Trophoblast cell (in vitro differentiated cells and primary cell): ENCODE results near the gene PSMD10.

ENCODE experiments used
- DNase-seq, 2 donors: peaks; one replicate each; pipeline ENCODE4 v3.0.0-alpha.2; 2016
- H2AFZ ChIP-seq: 2 replicates; pipeline ENCODE4 v1.6.1; 2013; ENCODE audit warnings: low read length, moderate library complexity, mild to moderate bottlenecking; ENCODE audit not compliant: insufficient read depth, poor library complexity
- H2AK5ac ChIP-seq: 2 replicates; pipeline ENCODE4 v1.6.1; 2013; ENCODE audit warnings: mild to moderate bottlenecking, low read length
- H2BK120ac ChIP-seq: 2 replicates; pipeline ENCODE4 v1.6.1; 2013; ENCODE audit warnings: low read length, mild to moderate bottlenecking, moderate library complexity; ENCODE audit not compliant: insufficient read depth, poor library complexity
- H2BK12ac ChIP-seq: 2 replicates; pipeline ENCODE4 v1.6.1; 2013; ENCODE audit warnings: mild to moderate bottlenecking, low read length, moderate library complexity
- H2BK5ac ChIP-seq: 2 replicates; pipeline ENCODE4 v1.6.1; 2013; ENCODE audit warnings: low read length, low read depth, moderate library complexity, mild to moderate bottlenecking; ENCODE audit not compliant: poor library complexity
- H3K14ac ChIP-seq: 2 replicates; pipeline ENCODE4 v1.6.1; 2013; ENCODE audit warnings: mild to moderate bottlenecking, low read length
- H3K18ac ChIP-seq: 2 replicates; pipeline ENCODE4 v1.6.1; 2013; ENCODE audit warnings: mild to moderate bottlenecking, low read length
- H3K23ac ChIP-seq: 2 replicates; pipeline ENCODE4 v1.6.1; 2013; ENCODE audit warnings: low read length
- H3K27ac ChIP-seq: 2 replicates; pipeline ENCODE4 v1.5.1; 2013; ENCODE audit warnings: low read depth, mild to moderate bottlenecking, inconsistent platforms, low read length, moderate library complexity
- H3K27me3 ChIP-seq: 2 replicates; pipeline ENCODE4 v1.6.1; 2013; ENCODE audit warnings: inconsistent platforms, mild to moderate bottlenecking, low read length, moderate library complexity; ENCODE audit not compliant: insufficient read depth
- H3K36me3 ChIP-seq, 2 experiments: 1 replicate in 1 of 2; 2 replicates in 1 of 2; pipeline ENCODE4 v1.6.1; 2013; ENCODE audit warnings: low read length in 2 of 2, mild to moderate bottlenecking in 2 of 2, moderate library complexity in 1 of 2; ENCODE audit not compliant: insufficient read depth in 2 of 2, control insufficient read depth in 1 of 2
- H3K4ac ChIP-seq: 2 replicates; pipeline ENCODE4 v1.6.1; 2013; ENCODE audit warnings: low read depth, mild to moderate bottlenecking, low read length, moderate library complexity
- H3K4me1 ChIP-seq, 2 experiments: 1 replicate in 1 of 2; 2 replicates in 1 of 2; pipeline ENCODE4 v1.6.1; 2013; ENCODE audit warnings: low read length in 2 of 2, mild to moderate bottlenecking in 2 of 2, moderate library complexity in 1 of 2; ENCODE audit not compliant: insufficient read depth in 2 of 2, control insufficient read depth in 1 of 2
- H3K4me2 ChIP-seq: 2 replicates; pipeline ENCODE4 v1.6.1; 2013; ENCODE audit warnings: inconsistent platforms, mild to moderate bottlenecking, low read length, moderate library complexity
- H3K4me3 ChIP-seq: 2 replicates; pipeline ENCODE4 v1.5.1; 2013; ENCODE audit warnings: mild to moderate bottlenecking, low read depth, low read length, inconsistent platforms
- H3K79me1 ChIP-seq: one replicate; pipeline ENCODE4 v1.6.1; 2013; ENCODE audit warnings: low read length
- H3K79me2 ChIP-seq: 2 replicates; pipeline ENCODE4 v1.6.1; 2013; ENCODE audit warnings: low read length, mild to moderate bottlenecking; ENCODE audit not compliant: control insufficient read depth, insufficient read depth, poor library complexity
- H3K9ac ChIP-seq: 2 replicates; pipeline ENCODE4 v1.6.1; 2013; ENCODE audit warnings: mild to moderate bottlenecking, low read length
- H3K9me3 ChIP-seq: 2 replicates; pipeline ENCODE4 v1.6.1; 2013; ENCODE audit warnings: low read depth, mild to moderate bottlenecking, control low read depth, inconsistent platforms, low read length; ENCODE audit not compliant: insufficient read depth
- H4K12ac ChIP-seq: 2 replicates; pipeline ENCODE4 v1.6.1; 2013; ENCODE audit warnings: low read depth, mild to moderate bottlenecking, low read length, moderate library complexity
- H4K8ac ChIP-seq: 2 replicates; pipeline ENCODE4 v1.6.1; 2013; ENCODE audit warnings: low read depth, mild to moderate bottlenecking, low read length, moderate library complexity
- H4K91ac ChIP-seq: one replicate; pipeline ENCODE4 v1.6.1; 2013; ENCODE audit warnings: low read depth, mild to moderate bottlenecking, low read length, moderate library complexity
- WGBS: extraction: QIAGEN DNeasy Blood & Tissue Kit; methylation state at CpG from one replicate; pipeline ENCODE4 v1.1.7; 2013; ENCODE audit warnings: missing lambda C conversion rate; ENCODE audit not compliant: insufficient read length, insufficient coverage; ENCODE audit errors: extremely low coverage; 5-methylcytosine and 5-hydroxymethylcytosine counted together

The PSMD10 gene

GRCh38 chrX:108090491-108091263, 665 bp downstream of the PSMD10 start:
- no peak overlapping the region for H2BK5ac ChIP-seq
- no CpG with 5 or more reads among the region's 20 CpGs for WGBS
- H4K91ac ChIP-seq: peak overlapping the region; percentile 62
- H2AK5ac ChIP-seq: no peak overlapping the region
- H3K27ac ChIP-seq: peak overlapping the region; percentile 75
- H3K9me3 ChIP-seq: no peaks in the 10 kb centered on the region
- no peaks in the 10 kb centered on the region for H3K79me2 ChIP-seq
- no peak overlapping the region for H3K14ac ChIP-seq
- H3K4ac ChIP-seq: no peak overlapping the region
- H3K18ac ChIP-seq: no peak overlapping the region
- no peaks in the 10 kb centered on the region for H3K79me1 ChIP-seq
- H3K23ac ChIP-seq: no peak overlapping the region
- H3K36me3 ChIP-seq: peaks cover 5% of the 10 kb centered on the region in 2 experiments
- no peak overlapping the region for H2AFZ ChIP-seq
- peaks cover 0 to 2% of the 10 kb centered on the region in 2 experiments for H3K4me1 ChIP-seq
- no peak overlapping the region for H2BK12ac ChIP-seq
- H4K12ac ChIP-seq: no peak overlapping the region
- H3K27me3 ChIP-seq: no peaks in the 10 kb centered on the region
- peak overlapping the region; percentile 47 for H4K8ac ChIP-seq
- peak overlapping the region; percentile 63 for H3K4me2 ChIP-seq
- peak overlapping the region; percentile 79 for H3K4me3 ChIP-seq
- peak overlapping the region; percentile 77 for H3K9ac ChIP-seq
- peak; percentile 9 to 20 for DNase-seq
- no peak overlapping the region for H2BK120ac ChIP-seq

GRCh38 chrX:108088511-108088910, 2.8 kb downstream of the PSMD10 start:
- no peak overlapping the region for H2BK12ac ChIP-seq
- no peak overlapping the region for H3K9ac ChIP-seq
- H3K4me2 ChIP-seq: no peak overlapping the region
- no peak overlapping the region for H4K91ac ChIP-seq
- H3K9me3 ChIP-seq: no peaks in the 10 kb centered on the region
- no peaks in the 10 kb centered on the region for H3K79me2 ChIP-seq
- H4K12ac ChIP-seq: no peak overlapping the region
- no peak overlapping the region for H2BK120ac ChIP-seq
- H3K79me1 ChIP-seq: no peaks in the 10 kb centered on the region
- peaks cover 5% of the 10 kb centered on the region in 2 experiments for H3K36me3 ChIP-seq
- H3K4me1 ChIP-seq: peaks cover 0 to 2% of the 10 kb centered on the region in 2 experiments
- H4K8ac ChIP-seq: no peak overlapping the region
- H3K23ac ChIP-seq: no peak overlapping the region
- DNase-seq: no peak
- H3K27me3 ChIP-seq: no peaks in the 10 kb centered on the region
- H3K14ac ChIP-seq: no peak overlapping the region
- no peak overlapping the region for H2AK5ac ChIP-seq
- WGBS: no CpG with 5 or more reads among the region's 1 CpG
- H3K4me3 ChIP-seq: no peak overlapping the region
- no peak overlapping the region for H2BK5ac ChIP-seq
- H2AFZ ChIP-seq: no peak overlapping the region
- H3K27ac ChIP-seq: no peak overlapping the region
- H3K18ac ChIP-seq: no peak overlapping the region
- no peak overlapping the region for H3K4ac ChIP-seq

DNA sequence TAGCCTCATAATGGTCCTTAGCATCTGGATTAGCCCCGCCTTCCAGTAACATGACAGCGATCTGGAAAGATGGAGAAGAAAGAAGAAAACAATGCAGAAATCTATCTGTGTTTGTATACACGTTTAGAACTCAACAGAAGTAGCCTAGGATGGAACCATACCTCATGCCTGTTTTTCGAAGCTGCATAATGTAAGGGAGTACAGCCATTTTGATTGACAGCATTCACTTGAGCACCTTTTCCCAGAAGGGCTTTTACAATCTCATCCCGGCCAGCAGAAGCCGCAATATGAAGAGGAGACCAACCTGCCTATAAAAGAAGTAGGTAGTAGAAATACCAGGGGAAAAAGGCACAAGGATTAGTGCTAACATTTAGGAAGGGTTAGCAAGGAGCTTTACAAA, 3.5 kb downstream of the PSMD10 start:
- Histone ChIP-seq H3K18ac (no peak overlapping the region), H3K27me3 (no peaks in the 10 kb centered on the region), H3K36me3 (peaks cover 5% of the 10 kb centered on the region in 2 experiments), H3K4me2 (no peak overlapping the region), H3K9ac (no peak overlapping the region), H3K14ac (no peak overlapping the region), H3K4ac (no peak overlapping the region), H2BK5ac (no peak overlapping the region), H3K79me1 (no peaks in the 10 kb centered on the region), H2AK5ac (no peak overlapping the region), H2BK12ac (no peak overlapping the region), H3K23ac (no peak overlapping the region), H3K9me3 (no peaks in the 10 kb centered on the region), H3K27ac (no peak overlapping the region), H2AFZ (no peak overlapping the region), H3K4me3 (no peak overlapping the region), H3K79me2 (no peaks in the 10 kb centered on the region), H4K12ac (no peak overlapping the region), H3K4me1 (peaks cover 0 to 2% of the 10 kb centered on the region in 2 experiments), H4K8ac (no peak overlapping the region), H2BK120ac (no peak overlapping the region), H4K91ac (no peak overlapping the region)
- no CpG with 5 or more reads among the region's 6 CpGs for WGBS
- no peak for DNase-seq

DNA sequence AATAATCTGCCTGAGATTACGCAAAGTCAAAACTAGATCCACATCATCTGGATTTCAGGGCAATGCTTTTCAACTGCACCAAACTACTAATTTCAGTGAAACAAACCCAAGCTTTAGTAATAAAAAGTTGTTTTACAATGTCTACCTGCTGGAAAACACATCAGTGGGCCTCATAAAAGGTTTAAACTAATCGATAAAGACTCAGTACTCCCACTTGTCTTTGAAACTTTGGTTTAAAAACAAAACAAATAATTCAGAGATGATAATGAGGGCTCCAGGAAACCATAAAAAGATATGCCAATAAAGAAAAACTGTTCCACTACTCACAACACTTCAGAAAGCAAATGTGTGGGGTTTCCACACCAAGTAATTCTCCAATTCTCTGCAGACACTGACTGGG, 10.2 kb downstream of the PSMD10 start:
- Histone ChIP-seq H3K14ac (no peak overlapping the region), H3K4me1 (no peaks in the 10 kb centered on the region), H3K9ac (no peak overlapping the region), H3K27ac (no peak overlapping the region), H2BK120ac (no peak overlapping the region), H4K91ac (no peak overlapping the region), H4K12ac (no peak overlapping the region), H3K79me1 (no peaks in the 10 kb centered on the region), H3K9me3 (no peaks in the 10 kb centered on the region), H3K36me3 (no peaks in the 10 kb centered on the region), H3K23ac (no peak overlapping the region), H2BK12ac (no peak overlapping the region), H3K79me2 (no peaks in the 10 kb centered on the region), H3K4me3 (no peak overlapping the region), H2BK5ac (no peak overlapping the region), H2AK5ac (no peak overlapping the region), H2AFZ (no peak overlapping the region), H3K4ac (no peak overlapping the region), H4K8ac (no peak overlapping the region), H3K18ac (no peak overlapping the region), H3K27me3 (no peaks in the 10 kb centered on the region), H3K4me2 (no peak overlapping the region)
- whole genome bisulfite sequencing: no CpG with 5 or more reads among the region's 2 CpGs
- no peak for DNase-seq
